ENCODE results near the gene BTNL9. TPM values are rescaled to one million over a fixed set of nuclear protein-coding genes. Genes with fewer than 3 reads are reported as not detected.
A peak's percentile ranks its signal among the peaks of the same experiment; 100 is the strongest.
"Not testable (repeated sequence)": the region's sequence is repeated elsewhere in the genome, so short reads cannot be mapped to it uniquely, and the experiment has no call there.

The BTNL9 gene
- total RNA-seq, 1 experiment from 2014 or later, result 0.48 TPM

GRCh38 chr5:181086026-181086883 lies 46.2 kb downstream of the BTNL9 start:
- in situ Hi-C loops (cut with HindIII; ENCODE audit: low pct_unique_long_range_greater_than_20kb, low sequenced_read_pairs), result no loop called here
- DNase-seq (ENCODE audit: low read depth, low spot score), result no peak

DNA sequence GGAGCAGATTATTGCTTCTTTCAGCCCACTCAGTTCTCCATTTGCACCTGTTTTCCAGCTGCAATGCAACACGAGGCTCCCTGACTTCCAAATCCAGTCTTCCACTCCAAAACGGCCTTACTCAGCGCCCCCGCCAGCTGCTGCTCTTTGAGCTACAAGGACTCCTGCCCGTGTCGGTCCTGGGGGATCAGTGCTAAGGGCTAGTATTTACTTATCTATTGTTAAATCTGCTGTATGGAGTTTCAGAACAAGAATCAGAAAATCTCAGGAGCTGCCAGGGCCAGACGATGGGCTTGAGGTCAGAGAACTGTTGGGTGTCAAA lies 46.8 kb downstream of the BTNL9 start:
- in situ Hi-C loops (cut with HindIII; ENCODE audit: low pct_unique_long_range_greater_than_20kb, low sequenced_read_pairs), result no loop called here
- DNase-seq (ENCODE audit: low read depth, low spot score), result no peak

DNA sequence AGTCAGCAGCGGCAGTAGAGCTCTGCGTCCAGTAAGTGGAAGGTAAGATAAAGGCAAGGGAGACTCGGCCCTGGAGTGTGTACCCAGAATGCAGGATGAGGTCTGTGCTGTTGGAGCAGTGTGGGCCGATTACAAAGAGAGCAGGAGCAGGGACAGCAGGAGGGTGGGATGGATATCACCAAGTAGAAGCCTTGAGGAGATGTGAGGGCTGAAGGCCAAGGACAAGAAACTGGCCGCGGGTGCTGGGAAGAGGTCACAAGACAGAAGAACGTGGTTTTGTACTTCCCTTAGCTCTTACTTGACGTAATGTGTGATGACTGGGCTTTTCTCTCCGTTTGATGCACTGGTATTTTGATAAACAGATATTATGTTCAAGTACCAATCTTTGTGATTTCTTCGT lies 47.2 kb downstream of the BTNL9 start:
- peak; percentile 46 for DNase-seq (ENCODE audit: low read depth, low spot score)
- in situ Hi-C loops (cut with HindIII; ENCODE audit: low pct_unique_long_range_greater_than_20kb, low sequenced_read_pairs), result no loop called here

DNA sequence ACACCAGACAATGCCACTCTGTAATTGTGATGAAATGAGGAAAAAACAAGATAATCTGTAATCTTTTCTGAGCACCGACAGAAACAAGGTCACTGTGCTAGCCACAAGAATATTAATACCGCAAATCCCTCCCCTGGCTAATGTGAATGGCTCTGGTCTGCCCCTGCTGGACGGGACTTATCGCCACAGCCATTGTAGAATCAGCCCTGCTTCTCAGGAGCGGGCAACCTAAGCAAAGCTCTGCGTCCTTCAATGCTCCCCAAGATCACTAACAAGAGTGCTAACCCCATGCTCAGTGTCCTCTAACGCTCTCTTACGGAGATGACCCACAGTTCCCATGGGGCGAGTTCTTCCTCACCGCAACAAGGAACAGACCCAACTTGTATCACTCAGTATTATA lies 48.2 kb downstream of the BTNL9 start:
- DNase-seq (ENCODE audit: low read depth, low spot score), result no peak
- in situ Hi-C loops (cut with HindIII; ENCODE audit: low pct_unique_long_range_greater_than_20kb, low sequenced_read_pairs), result no loop called here

- in situ Hi-C loops (cut with HindIII; ENCODE audit: low pct_unique_long_range_greater_than_20kb, low sequenced_read_pairs), result no loop called here
- no peak for DNase-seq (ENCODE audit: low read depth, low spot score)
Observed at GRCh38 chr5:181092428-181092827, 52.4 kb downstream of the BTNL9 start.

GRCh38 chr5:181095162-181095561 lies 55.1 kb downstream of the BTNL9 start:
- in situ Hi-C loops (cut with HindIII; ENCODE audit: low pct_unique_long_range_greater_than_20kb, low sequenced_read_pairs); DNase-seq (ENCODE audit: low read depth, low spot score): not testable (repeated sequence)

DNA sequence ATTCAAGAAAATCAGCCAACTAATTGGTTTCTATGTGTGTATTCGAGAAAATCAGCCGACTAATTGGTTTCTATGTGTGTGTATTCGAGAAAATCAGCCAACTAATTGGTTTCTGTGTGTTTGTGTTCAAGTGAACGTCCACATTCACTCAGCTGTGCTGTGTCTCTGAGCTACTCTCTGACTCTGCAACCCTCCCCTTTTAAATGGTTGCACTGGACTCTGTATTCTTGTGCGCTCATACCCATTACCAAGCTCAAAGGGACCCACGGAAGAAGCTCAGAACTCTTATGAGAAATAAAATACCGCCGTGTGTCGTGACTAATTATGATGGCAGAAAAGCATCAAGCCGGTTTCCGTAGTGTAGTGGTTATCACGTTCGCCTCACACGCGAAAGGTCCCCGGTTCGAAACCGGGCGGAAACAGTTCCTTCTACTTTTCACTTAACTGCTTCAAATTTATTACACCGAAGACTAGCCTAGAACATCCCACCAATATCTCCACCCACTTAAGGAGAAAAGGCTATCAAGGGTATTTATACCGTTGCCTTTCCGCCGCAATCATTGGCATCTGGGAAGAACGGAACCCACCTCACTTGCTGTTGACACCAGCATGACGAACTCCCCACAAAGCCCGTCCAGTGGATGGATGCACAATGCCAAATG lies 56.8 kb downstream of the BTNL9 start:
- DNase-seq (ENCODE audit: low read depth, low spot score); in situ Hi-C loops (cut with HindIII; ENCODE audit: low pct_unique_long_range_greater_than_20kb, low sequenced_read_pairs): not testable (repeated sequence)

DNA sequence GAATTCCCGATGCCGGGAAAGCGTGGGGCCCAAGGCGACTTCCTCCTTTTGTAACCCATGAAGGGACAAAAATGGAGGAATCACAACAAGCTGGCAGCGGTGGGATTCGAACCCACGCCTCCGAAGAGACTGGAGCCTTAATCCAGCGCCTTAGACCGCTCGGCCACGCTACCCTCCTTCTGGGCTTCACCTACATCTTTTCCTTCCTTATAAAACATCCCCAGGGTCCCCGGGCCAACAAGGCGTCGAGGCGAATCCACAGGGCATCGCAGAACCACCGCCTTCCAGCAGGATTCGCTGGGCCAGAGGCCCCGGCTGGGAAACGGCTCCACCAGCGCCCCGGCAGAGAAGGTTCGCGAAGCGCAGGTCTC lies 57.3 kb downstream of the BTNL9 start:
- in situ Hi-C loops (cut with HindIII; ENCODE audit: low pct_unique_long_range_greater_than_20kb, low sequenced_read_pairs); DNase-seq (ENCODE audit: low read depth, low spot score): not testable (repeated sequence)

DNA sequence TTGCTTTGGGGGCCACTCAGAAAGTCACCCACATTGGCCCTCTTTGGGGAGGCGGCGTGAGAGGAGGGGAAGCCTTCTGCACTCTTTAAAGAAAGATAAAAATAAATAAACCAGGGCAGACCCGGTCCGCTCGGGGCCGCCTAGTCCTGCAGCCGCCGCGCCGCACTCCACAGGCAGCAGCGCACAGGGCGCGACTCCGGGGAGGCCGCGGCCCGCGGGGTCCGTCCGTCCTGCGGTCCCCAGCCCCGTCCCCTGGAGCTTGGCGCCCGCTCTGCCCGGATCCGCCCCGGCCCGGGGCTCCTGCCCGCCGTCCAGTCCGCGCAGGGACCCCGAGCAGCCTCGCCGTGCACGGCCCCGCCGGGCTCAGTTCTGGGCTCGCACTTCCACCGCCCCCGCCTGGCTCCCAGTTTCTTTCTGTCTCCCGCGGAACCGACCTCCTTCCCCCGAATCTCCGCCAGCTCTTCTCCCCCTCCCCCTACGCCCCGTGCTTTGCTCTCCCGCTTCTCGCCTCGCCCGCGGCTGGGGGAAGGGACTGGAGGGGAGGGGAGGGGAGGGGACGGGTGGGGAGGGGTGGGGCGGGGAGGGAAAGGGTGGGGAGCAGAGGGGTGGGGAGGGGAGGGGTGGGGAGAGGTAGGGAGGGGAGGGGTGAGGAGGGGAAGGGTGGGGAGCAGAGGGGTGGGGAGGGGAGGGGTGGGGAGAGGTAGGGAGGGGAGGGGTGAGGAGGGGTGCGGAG lies 57.9 kb downstream of the BTNL9 start:
- in situ Hi-C loops (cut with HindIII; ENCODE audit: low pct_unique_long_range_greater_than_20kb, low sequenced_read_pairs); DNase-seq (ENCODE audit: low read depth, low spot score): not testable (repeated sequence)

- peak; percentile 42 for DNase-seq (ENCODE audit: low read depth, low spot score)
- in situ Hi-C loops (cut with HindIII; ENCODE audit: low pct_unique_long_range_greater_than_20kb, low sequenced_read_pairs), result no loop called here
Observed at GRCh38 chr5:181098762-181099601, 58.9 kb downstream of the BTNL9 start.

DNA sequence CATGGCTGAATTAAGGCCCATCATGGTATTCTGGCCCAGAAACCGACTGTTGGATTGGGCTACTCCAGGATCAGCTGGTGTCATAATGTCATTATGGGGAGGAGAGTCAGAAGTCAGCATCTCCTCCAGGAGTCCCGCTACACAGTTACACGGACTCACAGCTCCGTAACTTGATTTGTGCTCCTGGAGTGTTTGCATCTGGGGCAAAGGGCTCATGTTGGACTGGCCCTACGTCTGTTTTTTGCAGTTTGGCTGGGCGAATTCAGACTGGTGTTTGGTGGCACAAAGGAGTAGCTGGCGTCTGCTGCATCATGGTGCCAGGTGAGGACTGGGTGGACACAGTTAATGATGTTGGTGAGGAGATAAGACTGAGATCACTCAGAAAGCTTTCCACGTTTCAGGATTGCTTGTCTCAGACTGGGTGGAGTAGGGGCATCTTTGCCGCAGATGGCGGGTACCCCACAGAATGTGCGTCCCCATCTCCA lies 59.6 kb downstream of the BTNL9 start:
- DNase-seq (ENCODE audit: low read depth, low spot score), result no peak
- in situ Hi-C loops (cut with HindIII; ENCODE audit: low pct_unique_long_range_greater_than_20kb, low sequenced_read_pairs), result no loop called here

GRCh38 chr5:181100121-181100875 lies 60.2 kb downstream of the BTNL9 start:
- in situ Hi-C loops (cut with HindIII; ENCODE audit: low pct_unique_long_range_greater_than_20kb, low sequenced_read_pairs), result no loop called here
- no peak for DNase-seq (ENCODE audit: low read depth, low spot score)

GRCh38 chr5:181101030-181101641 lies 61.1 kb downstream of the BTNL9 start:
- DNase-seq (ENCODE audit: low read depth, low spot score); in situ Hi-C loops (cut with HindIII; ENCODE audit: low pct_unique_long_range_greater_than_20kb, low sequenced_read_pairs): not testable (repeated sequence)

- in situ Hi-C loops (cut with HindIII; ENCODE audit: low pct_unique_long_range_greater_than_20kb, low sequenced_read_pairs); DNase-seq (ENCODE audit: low read depth, low spot score): not testable (repeated sequence)
Observed at GRCh38 chr5:181101930-181102674, 62.0 kb downstream of the BTNL9 start.

DNA sequence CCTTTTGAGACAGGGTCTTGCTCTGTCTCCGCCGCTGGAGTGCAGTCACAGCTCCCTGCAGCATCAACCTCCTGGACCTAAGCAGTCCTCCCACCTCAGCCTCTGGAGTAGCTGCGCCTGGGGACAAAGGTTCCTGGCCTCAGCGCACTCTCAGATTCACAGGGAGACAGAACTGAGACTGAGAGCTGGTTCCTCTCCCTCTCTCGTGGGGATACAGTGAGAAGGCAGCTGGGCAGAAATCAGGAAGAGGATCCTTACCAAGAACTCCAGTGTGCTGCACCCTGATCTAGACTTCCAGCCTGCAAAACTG lies 64.1 kb downstream of the BTNL9 start:
- DNase-seq (ENCODE audit: low read depth, low spot score); in situ Hi-C loops (cut with HindIII; ENCODE audit: low pct_unique_long_range_greater_than_20kb, low sequenced_read_pairs): not testable (repeated sequence)

Data from SK-MEL-5 (cell line).